NCI-H774 (cell line): ENCODE measurements around the gene HOXC4.

Experiments used
- DNase-seq: peaks from one replicate; lab custom pipeline; 2025; lab: John Stamatoyannopoulos, UW

The HOXC4 gene

GRCh38 chr12:54053751-54054741 is at the start of gene HOXC4:
Gene HOXC4 (plus strand): TSS chr12:54053835. CDS start chr12:54053923, 88 bp downstream.
- DNase-seq, result no peak

GRCh38 chr12:54004063-54004840 is 49.4 kb upstream of the HOXC4 start:
- DNase-seq, result no peak

- DNase-seq, result no peak
These were observed 48.6 kb upstream of the HOXC4 start for GRCh38 chr12:54004841-54005530.

- no peak for DNase-seq
These were observed 48.1 kb upstream of the HOXC4 start for GRCh38 chr12:54005531-54005852.

GRCh38 chr12:54005853-54006558 is 47.6 kb upstream of the HOXC4 start:
- peak; percentile 65 for DNase-seq

GRCh38 chr12:54006559-54007220 is 46.9 kb upstream of the HOXC4 start:
- no peak for DNase-seq

- DNase-seq, result no peak
These were observed 45.9 kb upstream of the HOXC4 start for GRCh38 chr12:54007538-54008259.

- no peak for DNase-seq
These were observed 45.4 kb upstream of the HOXC4 start for GRCh38 chr12:54008260-54008552.

- DNase-seq, result no peak
These were observed 44.2 kb upstream of the HOXC4 start for GRCh38 chr12:54009171-54010052.

GRCh38 chr12:54010053-54010971 is 43.3 kb upstream of the HOXC4 start:
- no peak for DNase-seq

GRCh38 chr12:54010972-54011664 is 42.5 kb upstream of the HOXC4 start:
- DNase-seq, result no peak

- DNase-seq, result no peak
These were observed 41.7 kb upstream of the HOXC4 start for GRCh38 chr12:54011665-54012532.

- DNase-seq, result no peak
These were observed 40.8 kb upstream of the HOXC4 start for GRCh38 chr12:54012631-54013409.

GRCh38 chr12:54014377-54015017 is 39.1 kb upstream of the HOXC4 start:
- DNase-seq, result no peak

- no peak for DNase-seq
These were observed 38.4 kb upstream of the HOXC4 start for GRCh38 chr12:54015018-54015931.
